GM19193 (cell line): ENCODE results near the gene FOXD4L4.
"Not testable (repeated sequence)": the region's sequence is repeated elsewhere in the genome, so short reads cannot be mapped to it uniquely, and the experiment has no call there.

Experiments used
- POLR2A ChIP-seq: IDR thresholded peaks from 4 replicates; pipeline ENCODE4 v1.6.1; 2011; ENCODE audit not compliant: insufficient read depth, insufficient read length; ENCODE audit errors: extremely low read depth

FOXD4L4 gene

DNA sequence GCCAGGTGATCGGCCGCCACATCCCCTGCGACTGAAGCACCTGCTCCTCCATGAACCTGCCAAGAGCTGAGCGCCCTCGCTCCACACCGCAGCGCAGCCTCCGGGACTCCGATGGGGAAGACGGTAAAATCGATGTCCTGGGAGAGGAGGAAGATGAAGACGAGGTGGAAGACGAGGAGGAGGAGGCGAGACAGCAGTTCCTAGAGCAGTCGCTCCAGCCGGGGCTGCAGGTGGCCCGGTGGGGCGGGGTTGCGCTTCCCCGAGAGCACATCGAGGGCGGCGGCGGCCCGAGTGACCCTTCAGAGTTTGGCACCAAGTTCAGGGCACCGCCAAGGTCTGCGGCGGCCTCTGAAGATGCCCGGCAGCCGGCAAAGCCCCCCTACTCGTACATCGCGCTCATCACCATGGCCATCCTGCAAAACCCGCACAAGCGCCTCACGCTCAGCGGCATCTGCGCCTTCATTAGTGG, at the start of gene FOXD4L4:
Gene FOXD4L4, plus strand, starts transcription at position 51 of the 469 bp plus-strand sequence. Its CDS starts 0 bp downstream, at position 51.
- not testable (repeated sequence) for TF ChIP-seq POLR2A
